C4-2B (cell line): ENCODE measurements around the gene MROH2A.

Source experiments
- ZFX ChIP-seq: fragments of 450-650 bp; IDR thresholded peaks from 2 replicates; pipeline ENCODE4 v1.6.1; 2017
- TF ChIP-seq, protein P1 (sequence below): fragments of 450-650 bp; conservative IDR thresholded peaks from 2 replicates; pipeline ENCODE4 v1.5.1; 2017; ENCODE audit warnings: mild to moderate bottlenecking

DNA sequence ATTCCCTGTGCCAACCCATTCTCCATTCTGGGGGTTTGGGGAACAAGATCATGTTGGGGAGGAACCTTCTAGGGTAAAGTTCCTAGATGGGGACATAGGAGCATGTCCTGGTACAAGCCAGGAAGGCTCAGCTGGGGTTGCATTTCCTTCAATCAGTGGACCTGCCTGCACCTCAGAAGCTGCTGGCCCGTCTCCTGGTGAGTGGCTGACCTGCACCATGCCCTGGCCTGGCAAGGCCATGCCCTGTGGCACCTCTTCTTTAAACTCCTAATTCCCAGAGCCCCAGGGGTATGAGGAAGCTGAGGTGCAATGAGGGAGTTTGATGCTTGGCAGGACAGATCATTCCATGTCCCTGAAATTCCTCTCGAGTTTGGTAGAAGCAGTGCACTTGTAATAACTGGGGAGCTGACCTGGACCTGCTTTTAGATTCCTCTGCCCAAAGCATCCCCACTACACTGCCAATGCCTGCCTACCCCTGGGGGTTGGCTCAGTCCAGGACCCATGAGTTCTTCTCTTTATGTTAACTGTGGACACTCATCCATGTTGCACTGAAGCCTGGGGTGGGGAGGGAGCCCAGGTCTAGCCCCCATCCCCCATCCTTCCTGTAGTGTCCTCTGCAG lies 25.3 kb downstream of the MROH2A start:
- TF ChIP-seq, protein P1, sequence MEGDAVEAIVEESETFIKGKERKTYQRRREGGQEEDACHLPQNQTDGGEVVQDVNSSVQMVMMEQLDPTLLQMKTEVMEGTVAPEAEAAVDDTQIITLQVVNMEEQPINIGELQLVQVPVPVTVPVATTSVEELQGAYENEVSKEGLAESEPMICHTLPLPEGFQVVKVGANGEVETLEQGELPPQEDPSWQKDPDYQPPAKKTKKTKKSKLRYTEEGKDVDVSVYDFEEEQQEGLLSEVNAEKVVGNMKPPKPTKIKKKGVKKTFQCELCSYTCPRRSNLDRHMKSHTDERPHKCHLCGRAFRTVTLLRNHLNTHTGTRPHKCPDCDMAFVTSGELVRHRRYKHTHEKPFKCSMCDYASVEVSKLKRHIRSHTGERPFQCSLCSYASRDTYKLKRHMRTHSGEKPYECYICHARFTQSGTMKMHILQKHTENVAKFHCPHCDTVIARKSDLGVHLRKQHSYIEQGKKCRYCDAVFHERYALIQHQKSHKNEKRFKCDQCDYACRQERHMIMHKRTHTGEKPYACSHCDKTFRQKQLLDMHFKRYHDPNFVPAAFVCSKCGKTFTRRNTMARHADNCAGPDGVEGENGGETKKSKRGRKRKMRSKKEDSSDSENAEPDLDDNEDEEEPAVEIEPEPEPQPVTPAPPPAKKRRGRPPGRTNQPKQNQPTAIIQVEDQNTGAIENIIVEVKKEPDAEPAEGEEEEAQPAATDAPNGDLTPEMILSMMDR, result no peak
- TF ChIP-seq ZFX, result no peak
